ENCODE measurements around the gene MLH3.
A peak's percentile ranks its signal among the peaks of the same experiment; 100 is the strongest.

Gene MLH3

GRCh38 chr14:74984236-74985027 is 66.8 kb downstream of the MLH3 start:
- no peak for DNase-seq (ENCODE audit: low read depth in 2 of 2)

DNA sequence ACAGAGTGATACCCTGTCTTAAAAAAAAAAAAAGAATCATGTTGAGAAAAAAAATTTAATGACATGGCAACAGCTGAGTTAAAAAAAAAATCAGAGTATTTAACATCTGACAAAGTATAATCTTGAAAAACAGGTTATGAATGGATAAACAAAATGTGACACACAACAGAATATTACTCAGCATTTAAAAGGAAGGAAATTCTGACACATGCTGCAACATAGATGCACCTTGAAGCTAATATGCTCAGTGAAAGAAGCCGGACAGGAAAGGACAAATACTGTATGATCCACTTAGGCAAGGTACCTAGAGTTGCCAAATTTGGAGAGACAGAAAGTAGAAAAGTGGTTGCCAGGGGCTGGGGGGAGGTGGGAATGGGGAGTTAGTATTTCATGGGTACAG is 67.9 kb downstream of the MLH3 start:
- no peak for DNase-seq (ENCODE audit: low read depth in 2 of 2)

GRCh38 chr14:74982661-74983060 is 68.6 kb downstream of the MLH3 start:
- no peak for DNase-seq (ENCODE audit: low read depth in 2 of 2)

DNA sequence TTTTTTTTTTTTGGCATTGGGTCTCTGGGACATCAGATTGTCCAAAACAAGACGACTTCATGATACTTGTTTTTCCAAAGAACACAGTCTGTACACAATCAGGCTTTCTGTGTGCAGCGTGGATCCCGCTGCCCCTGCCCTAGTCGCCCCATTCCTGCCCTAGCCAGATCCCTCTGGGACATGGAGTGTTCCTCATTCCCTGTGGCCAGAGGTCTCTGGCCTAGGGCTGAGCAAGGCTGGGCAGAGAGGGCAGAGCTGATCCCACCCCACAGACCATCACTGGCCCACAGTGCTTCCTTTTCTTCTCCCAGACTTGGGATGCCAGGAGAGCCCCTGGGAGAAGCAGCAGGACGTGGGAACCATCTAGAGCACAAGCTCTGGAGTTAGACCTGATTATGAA is 69.4 kb downstream of the MLH3 start:
- no peak for DNase-seq (ENCODE audit: low read depth in 2 of 2)

DNA sequence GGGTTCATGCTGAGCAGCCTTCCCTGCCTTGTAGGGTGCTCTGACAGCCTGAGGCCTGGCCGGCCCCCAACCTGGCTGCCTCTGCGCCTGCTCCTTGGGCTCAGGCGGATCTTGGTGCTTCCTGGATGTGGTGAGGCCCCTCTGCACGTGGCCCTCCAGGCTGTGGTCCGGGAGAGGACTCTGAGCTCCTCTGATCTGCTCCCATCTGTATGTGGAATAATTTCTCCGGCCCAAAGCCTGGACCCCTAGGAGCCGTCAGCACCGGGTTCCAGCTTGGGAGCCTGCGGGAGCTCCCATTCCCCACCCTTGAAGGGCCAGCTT is 69.8 kb downstream of the MLH3 start:
- DNase-seq (ENCODE audit: low read depth in 2 of 2), result no peak

GRCh38 chr14:74980731-74981461 is 70.4 kb downstream of the MLH3 start:
- no peak for DNase-seq (ENCODE audit: low read depth in 2 of 2)

DNA sequence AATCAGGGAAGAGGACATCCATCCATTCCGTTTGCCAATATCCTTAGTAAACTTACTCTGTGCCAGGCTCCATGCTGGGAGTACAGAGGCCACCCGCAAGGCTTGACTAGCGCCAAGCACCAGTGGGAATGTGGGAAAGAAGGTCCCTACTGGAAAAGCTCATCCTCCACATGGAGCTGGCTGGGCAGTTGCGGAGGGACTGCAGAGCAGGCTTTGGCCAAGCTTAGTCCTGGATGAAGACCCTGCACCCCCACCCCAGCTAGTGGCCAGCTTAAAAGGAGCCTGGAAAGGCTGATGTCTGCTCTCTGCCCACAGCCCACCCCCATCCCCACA is 70.9 kb downstream of the MLH3 start:
- no peak for DNase-seq (ENCODE audit: low read depth in 2 of 2)

DNA sequence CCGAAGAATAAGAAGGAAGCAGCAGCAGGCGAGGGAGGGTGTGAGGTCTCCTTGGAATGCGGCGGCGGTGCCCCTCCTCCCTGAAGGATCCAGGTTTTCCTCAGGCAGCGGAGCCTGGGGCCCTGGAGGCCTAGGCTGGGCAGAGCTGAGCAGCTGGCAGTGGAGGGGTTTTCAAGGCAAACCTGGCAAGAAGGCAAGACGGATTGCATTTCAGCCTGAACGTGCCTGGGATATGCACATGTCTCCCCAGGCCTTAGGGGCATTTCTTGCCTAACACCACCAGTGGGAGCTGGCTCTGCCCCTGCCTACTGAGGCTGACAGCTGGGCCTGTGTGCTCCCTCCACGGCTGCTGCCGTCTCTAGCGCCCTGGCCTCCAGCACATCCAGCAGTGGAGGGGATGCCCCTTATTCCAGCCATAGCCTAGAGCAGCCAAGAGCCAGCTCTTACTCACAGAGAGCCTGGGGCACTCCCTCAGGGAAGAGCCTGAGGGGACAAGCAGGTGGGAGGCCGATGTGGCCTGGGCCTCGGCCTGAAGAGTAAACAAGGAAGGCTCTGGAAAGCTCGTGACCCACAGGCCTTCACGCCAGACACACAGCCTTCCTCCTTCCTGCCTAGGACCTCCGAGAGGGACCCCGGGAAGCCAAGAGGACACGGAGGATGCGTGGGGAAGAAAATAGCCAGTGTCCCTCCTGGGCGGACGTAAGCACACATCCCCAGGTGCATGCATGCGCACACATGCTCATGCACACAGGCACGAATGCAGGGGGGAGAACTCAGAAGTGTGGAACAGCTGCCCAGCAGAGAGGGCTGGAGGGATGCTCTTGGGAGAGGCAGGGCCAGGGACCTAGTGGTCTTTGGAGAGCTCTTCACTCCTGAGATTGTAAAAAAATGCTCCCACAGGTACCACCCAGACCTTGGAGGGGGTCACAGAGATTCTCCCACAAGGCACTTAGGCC is 71.5 kb downstream of the MLH3 start:
- no peak for DNase-seq (ENCODE audit: low read depth in 2 of 2)

DNA sequence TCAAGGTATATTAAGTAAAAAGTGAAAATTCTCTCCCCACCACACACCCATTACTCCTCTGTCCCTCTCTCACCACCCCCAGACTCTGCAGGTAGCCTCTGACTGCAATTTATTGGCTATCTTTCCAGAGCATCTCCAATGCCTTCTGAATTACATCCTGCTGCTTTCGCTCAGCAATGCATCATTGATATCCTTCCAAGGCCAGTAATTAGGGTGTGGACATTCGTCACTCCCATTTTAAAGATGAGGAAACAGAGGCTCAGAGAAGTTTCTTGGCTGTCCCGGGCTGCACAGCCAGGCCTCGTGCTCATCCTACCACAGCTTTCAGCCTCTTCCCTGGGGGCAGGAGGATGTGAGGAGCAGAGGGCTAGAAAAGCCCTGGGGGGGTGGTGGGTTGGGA is 72.2 kb downstream of the MLH3 start:
- DNase-seq (ENCODE audit: low read depth in 2 of 2), result no peak

GRCh38 chr14:74978416-74978947 is 72.8 kb downstream of the MLH3 start:
- DNase-seq (ENCODE audit: low read depth in 2 of 2), result no peak

DNA sequence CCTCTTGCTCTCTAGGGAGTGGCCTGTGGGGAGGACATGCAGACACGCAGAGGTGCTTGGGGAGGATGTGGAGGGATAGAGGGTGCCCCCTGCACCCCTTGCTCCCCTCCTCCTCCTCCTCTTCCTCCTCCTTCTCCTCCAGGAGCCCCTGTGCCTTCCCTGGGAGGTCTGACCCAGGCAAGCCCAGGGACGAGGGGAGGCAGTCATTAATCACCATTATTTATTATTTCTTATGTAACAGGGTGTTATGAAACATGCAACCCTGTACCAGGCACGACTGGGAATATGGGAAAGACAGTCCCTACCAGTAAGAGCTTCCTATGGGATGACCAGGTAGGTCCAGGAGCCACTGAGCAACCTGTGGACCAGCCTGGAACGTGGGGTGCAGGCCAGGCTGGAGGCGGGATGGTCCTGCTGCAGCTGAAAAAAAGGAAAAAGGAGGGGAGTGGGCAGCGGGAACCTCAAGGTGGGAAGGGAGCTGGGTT is 73.3 kb downstream of the MLH3 start:
- DNase-seq (ENCODE audit: low read depth in 2 of 2), result no peak

- no peak for DNase-seq (ENCODE audit: low read depth in 2 of 2)
Measured at GRCh38 chr14:74977164-74977900, 73.9 kb downstream of the MLH3 start.

DNA sequence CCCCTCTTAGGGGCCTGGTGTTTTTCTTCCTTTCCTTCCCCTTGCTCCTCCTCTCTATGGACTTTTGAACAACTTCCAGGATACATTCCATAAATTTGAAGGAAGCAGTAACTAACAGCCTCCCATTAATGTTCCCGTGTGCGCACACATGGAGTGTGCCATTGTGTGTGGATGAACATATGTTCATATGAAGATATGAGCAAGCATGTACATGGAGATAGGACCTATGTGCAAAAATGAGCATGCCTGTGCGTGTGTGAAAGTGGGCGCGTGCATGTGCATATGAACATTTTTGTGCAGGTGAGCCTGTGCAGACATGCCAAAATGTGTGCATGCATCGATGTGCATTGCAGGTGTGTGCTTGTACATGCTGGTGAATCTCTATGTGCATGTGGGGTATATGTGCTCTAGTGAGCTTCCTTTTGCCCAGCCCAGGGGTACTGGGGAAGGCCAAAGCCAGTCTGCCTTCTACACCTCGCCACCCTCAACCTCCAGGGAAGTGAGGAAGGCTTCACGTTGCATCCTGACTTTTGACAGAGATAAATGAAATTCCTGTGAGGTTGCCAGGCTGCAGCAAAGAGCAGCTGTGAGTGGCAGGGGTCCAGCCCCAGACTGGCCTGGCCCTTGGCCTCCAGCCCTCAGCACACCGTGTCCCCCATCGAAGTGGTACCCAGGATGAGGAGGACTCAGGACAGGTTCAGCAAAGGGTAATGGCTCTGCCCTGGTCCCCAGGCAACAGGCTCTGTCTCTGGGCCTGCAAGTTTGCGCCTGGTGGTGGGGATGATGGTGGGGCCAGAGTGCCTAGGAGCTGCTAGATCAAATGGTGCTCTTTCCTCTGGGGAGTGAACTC is 74.8 kb downstream of the MLH3 start:
- DNase-seq (ENCODE audit: low read depth in 2 of 2), result no peak

- no peak for DNase-seq (ENCODE audit: low read depth in 2 of 2)
Measured at GRCh38 chr14:74975059-74975810, 76.0 kb downstream of the MLH3 start.

DNA sequence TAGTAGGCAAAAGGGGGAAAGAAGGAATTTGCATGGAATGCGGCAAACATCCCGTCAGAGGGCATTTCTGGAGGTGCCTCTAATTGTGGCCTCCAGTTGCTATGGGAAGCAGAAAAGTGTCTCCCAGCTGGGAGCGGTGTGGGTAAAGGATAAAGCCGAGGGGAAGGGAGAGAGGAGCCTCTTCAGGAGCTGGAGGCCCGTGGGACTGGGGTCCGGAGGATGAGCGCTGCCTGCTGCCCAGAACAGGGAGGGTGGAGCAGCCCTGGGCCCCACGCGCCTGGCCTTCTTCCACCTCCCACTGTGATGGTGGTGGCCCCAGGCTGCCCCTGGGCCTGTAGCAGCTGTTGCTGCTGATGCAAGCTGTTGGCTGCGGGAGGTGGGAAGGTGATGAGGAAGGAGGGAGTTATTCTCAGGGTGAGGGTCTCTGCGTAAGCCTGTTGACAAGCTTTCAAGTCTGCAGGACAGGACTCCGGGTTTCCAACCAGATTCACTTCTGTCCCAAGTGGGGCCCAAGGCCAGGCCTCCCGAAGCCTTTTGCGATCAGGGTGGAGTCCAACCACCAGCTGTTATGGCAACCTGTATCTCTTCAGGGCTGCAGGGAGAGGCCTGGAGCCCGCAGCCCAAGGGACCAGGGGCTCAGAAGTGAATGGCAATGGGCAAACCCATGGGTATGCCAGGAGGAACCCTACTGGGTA is 76.8 kb downstream of the MLH3 start:
- DNase-seq (ENCODE audit: low read depth in 2 of 2), result no peak

GRCh38 chr14:74973905-74974363 is 77.3 kb downstream of the MLH3 start:
- no peak for DNase-seq (ENCODE audit: low read depth in 2 of 2)

GRCh38 chr14:74973003-74973653 is 78.1 kb downstream of the MLH3 start:
- DNase-seq (ENCODE audit: low read depth in 2 of 2), result peak in 1 of 2 donors; percentile 23

GRCh38 chr14:74968811-74969210 is 82.5 kb downstream of the MLH3 start:
- no peak for DNase-seq (ENCODE audit: low read depth in 2 of 2)
